GM12892 (cell line): Measurements from ENCODE around the gene ATP12A.

Experiments
- POLR2A ChIP-seq: IDR thresholded peaks from 2 replicates; pipeline ENCODE4 v1.6.1; 2011; ENCODE audit warnings: low read depth, low read length, control low read depth
- POLR2AphosphoS5 ChIP-seq: IDR thresholded peaks from 2 replicates; pipeline ENCODE4 v1.6.1; 2011; ENCODE audit warnings: low read depth, low read length, control low read depth

GRCh38 chr13:24742977-24743376 lies 62.8 kb downstream of the ATP12A start:
- TF ChIP-seq POLR2A: no peak
- no peak for TF ChIP-seq POLR2AphosphoS5
